ENCODE data around the gene SH2D3A.

GRCh38 chr19:6767357-6768235 lies at the start of gene SH2D3A:
- TF ChIP-seq CTCF (tag by site-specific recombination; IDR thresholded peaks at IDR 0.05) (no peak), ZNF10 (tag by site-specific recombination; IDR thresholded peaks at IDR 0.05) (no peak), YY1 (tag by site-specific recombination; IDR thresholded peaks at IDR 0.05) (no peak), ZNF776 (tag by site-specific recombination; IDR thresholded peaks at IDR 0.05; ENCODE audit: borderline replicate concordance) (no peak), ZNF416 (tag by site-specific recombination; IDR thresholded peaks at IDR 0.05) (no peak), ZBTB1 (tag by site-specific recombination; IDR thresholded peaks at IDR 0.05) (no peak), ZNF18 (tag by site-specific recombination; IDR thresholded peaks at IDR 0.05) (peak; percentile 61; the same call in 1 of the 2 replicates), PRDM6 (tag by site-specific recombination; IDR thresholded peaks at IDR 0.05) (no peak), ZNF112 (tag by site-specific recombination; IDR thresholded peaks at IDR 0.05) (no peak), ZNF610 (tag by site-specific recombination; IDR thresholded peaks at IDR 0.05; ENCODE audit: borderline replicate concordance) (no peak), ZNF350 (tag by site-specific recombination; IDR thresholded peaks at IDR 0.05) (no peak), ZNF677 (tag by site-specific recombination; IDR thresholded peaks at IDR 0.05) (no peak), ZNF561 (tag by site-specific recombination; IDR thresholded peaks at IDR 0.05; ENCODE audit: borderline replicate concordance) (0 out of 2 replicates have a peak, but pooled peaks have one; percentile 3), ZNF324 (tag by site-specific recombination; IDR thresholded peaks at IDR 0.05) (no peak)

All from HEK293 (cell line).